ENCODE data around the gene TUBA3E.
"Not testable (repeated sequence)": the region's sequence is repeated elsewhere in the genome, so short reads cannot be mapped to it uniquely, and the experiment has no call there.

DNA sequence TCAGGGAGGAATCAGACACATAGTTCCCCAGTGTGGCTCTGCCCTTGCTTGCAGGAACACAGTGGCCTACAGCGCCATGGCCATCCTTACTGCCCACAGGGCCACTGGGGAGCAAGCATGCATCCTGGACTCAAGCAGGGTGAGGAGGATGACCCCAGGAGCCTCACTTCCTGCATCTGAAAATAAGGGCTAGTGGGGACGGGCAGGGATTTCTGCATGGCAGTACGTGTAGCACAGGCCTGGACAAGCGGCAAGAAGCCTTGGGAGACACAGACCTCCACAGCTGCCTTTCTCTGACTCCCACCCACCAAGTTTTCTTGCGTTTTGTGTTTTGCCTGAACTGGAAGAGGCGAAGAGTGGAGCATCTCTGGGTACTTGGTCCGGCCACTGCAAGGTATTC, 35.8 kb downstream of the TUBA3E start:
- TF ChIP-seq, protein P1, sequence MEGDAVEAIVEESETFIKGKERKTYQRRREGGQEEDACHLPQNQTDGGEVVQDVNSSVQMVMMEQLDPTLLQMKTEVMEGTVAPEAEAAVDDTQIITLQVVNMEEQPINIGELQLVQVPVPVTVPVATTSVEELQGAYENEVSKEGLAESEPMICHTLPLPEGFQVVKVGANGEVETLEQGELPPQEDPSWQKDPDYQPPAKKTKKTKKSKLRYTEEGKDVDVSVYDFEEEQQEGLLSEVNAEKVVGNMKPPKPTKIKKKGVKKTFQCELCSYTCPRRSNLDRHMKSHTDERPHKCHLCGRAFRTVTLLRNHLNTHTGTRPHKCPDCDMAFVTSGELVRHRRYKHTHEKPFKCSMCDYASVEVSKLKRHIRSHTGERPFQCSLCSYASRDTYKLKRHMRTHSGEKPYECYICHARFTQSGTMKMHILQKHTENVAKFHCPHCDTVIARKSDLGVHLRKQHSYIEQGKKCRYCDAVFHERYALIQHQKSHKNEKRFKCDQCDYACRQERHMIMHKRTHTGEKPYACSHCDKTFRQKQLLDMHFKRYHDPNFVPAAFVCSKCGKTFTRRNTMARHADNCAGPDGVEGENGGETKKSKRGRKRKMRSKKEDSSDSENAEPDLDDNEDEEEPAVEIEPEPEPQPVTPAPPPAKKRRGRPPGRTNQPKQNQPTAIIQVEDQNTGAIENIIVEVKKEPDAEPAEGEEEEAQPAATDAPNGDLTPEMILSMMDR (IDR thresholded peaks at IDR 0.05), result not testable (repeated sequence)
- TF ChIP-seq POLR2A (IDR thresholded peaks at IDR 0.05), result not testable (repeated sequence)
